ENCODE measurements around the gene RTF1. TPM values are rescaled to one million over a fixed set of nuclear protein-coding genes. Genes with fewer than 3 reads are reported as not detected.

Gene RTF1
- total RNA-seq, 1 donor from 2014 or later, result 59.1 TPM

- no peak for DNase-seq (ENCODE audit: low spot score, unreplicated experiment)
- Mint-ChIP-seq H3K27ac (no peak overlapping the region), H3K4me1 (ENCODE audit: low read depth) (peaks cover 8% of the 10 kb centered on the region), H3K27me3 (peaks cover 29% of the 10 kb centered on the region), H3K4me3 (ENCODE audit: low read depth) (no peak overlapping the region), H3K9me3 (ENCODE audit: low read depth) (no peaks in the 10 kb centered on the region), H3K36me3 (ENCODE audit: insufficient read depth) (peaks cover 3% of the 10 kb centered on the region)
- TF ChIP-seq CTCF (IDR thresholded peaks at IDR 0.05; ENCODE audit: unreplicated experiment), result no peak
Observed at GRCh38 chr15:41489641-41490040, 72.7 kb downstream of the RTF1 start.

- no peak overlapping the region for H3K27ac Mint-ChIP-seq
Observed at GRCh38 chr15:41490355-41490754, 73.5 kb downstream of the RTF1 start.

GRCh38 chr15:41491889-41492288 is 75.0 kb downstream of the RTF1 start:
- H3K27ac Mint-ChIP-seq, result no peak overlapping the region
- peaks cover 40% of the 10 kb centered on the region for H3K27me3 Mint-ChIP-seq
- no peaks in the 10 kb centered on the region for H3K36me3 Mint-ChIP-seq (ENCODE audit: insufficient read depth)
- H3K4me3 Mint-ChIP-seq (ENCODE audit: low read depth), result peak overlapping the region; percentile 50
- no peaks in the 10 kb centered on the region for H3K9me3 Mint-ChIP-seq (ENCODE audit: low read depth)
- peaks cover 9% of the 10 kb centered on the region for H3K4me1 Mint-ChIP-seq (ENCODE audit: low read depth)
- DNase-seq (ENCODE audit: low spot score, unreplicated experiment), result no peak
- TF ChIP-seq CTCF (IDR thresholded peaks at IDR 0.05; ENCODE audit: unreplicated experiment), result no peak

More at GRCh38 chr15:41490355-41490754, 73.5 kb downstream of the RTF1 start:
- no peak for DNase-seq (ENCODE audit: low spot score, unreplicated experiment)
- Mint-ChIP-seq H3K27me3 (peaks cover 32% of the 10 kb centered on the region), H3K4me3 (ENCODE audit: low read depth) (no peak overlapping the region), H3K4me1 (ENCODE audit: low read depth) (peaks cover 8% of the 10 kb centered on the region), H3K9me3 (ENCODE audit: low read depth) (no peaks in the 10 kb centered on the region), H3K36me3 (ENCODE audit: insufficient read depth) (peaks cover 2% of the 10 kb centered on the region)
- TF ChIP-seq CTCF (IDR thresholded peaks at IDR 0.05; ENCODE audit: unreplicated experiment), result no peak

GRCh38 chr15:41492597-41493204 is 75.8 kb downstream of the RTF1 start:
- H3K4me3 Mint-ChIP-seq (ENCODE audit: low read depth), result peak overlapping the region; percentile 71
- H3K9me3 Mint-ChIP-seq (ENCODE audit: low read depth), result no peaks in the 10 kb centered on the region
- H3K36me3 Mint-ChIP-seq (ENCODE audit: insufficient read depth), result no peaks in the 10 kb centered on the region
- DNase-seq (ENCODE audit: low spot score, unreplicated experiment), result no peak
- H3K4me1 Mint-ChIP-seq (ENCODE audit: low read depth), result peaks cover 9% of the 10 kb centered on the region
- no peak overlapping the region for H3K27ac Mint-ChIP-seq
- TF ChIP-seq CTCF (IDR thresholded peaks at IDR 0.05; ENCODE audit: unreplicated experiment), result no peak
- H3K27me3 Mint-ChIP-seq, result peaks cover 47% of the 10 kb centered on the region

GRCh38 chr15:41493205-41493901 is 76.5 kb downstream of the RTF1 start, which contains the start of gene ITPKA:
Gene ITPKA, plus strand, starts transcription at chr15:41493874. Its CDS starts 54 bp downstream, at chr15:41493928.
- Mint-ChIP-seq H3K36me3 (ENCODE audit: insufficient read depth) (no peaks in the 10 kb centered on the region), H3K4me1 (ENCODE audit: low read depth) (peaks cover 9% of the 10 kb centered on the region), H3K27ac (no peak within 1 kb of the TSS), H3K4me3 (ENCODE audit: low read depth) (peak within 1 kb of the TSS; percentile 71), H3K27me3 (peaks cover 48% of the 10 kb centered on the region), H3K9me3 (ENCODE audit: low read depth) (no peaks in the 10 kb centered on the region)
- TF ChIP-seq CTCF (IDR thresholded peaks at IDR 0.05; ENCODE audit: unreplicated experiment), result no peak
- DNase-seq (ENCODE audit: low spot score, unreplicated experiment), result peak; percentile 48
